ENCODE data around the gene DIAPH2. TPM values are rescaled to one million over a fixed set of nuclear protein-coding genes. Genes with fewer than 3 reads are reported as not detected.

DIAPH2 gene
- total and polyA plus RNA-seq, 2 of the 13 experiments (the other 11 are each of a cell fraction or from before 2014, with no cell fraction given) = 2.1 to 8.5 TPM

DNA sequence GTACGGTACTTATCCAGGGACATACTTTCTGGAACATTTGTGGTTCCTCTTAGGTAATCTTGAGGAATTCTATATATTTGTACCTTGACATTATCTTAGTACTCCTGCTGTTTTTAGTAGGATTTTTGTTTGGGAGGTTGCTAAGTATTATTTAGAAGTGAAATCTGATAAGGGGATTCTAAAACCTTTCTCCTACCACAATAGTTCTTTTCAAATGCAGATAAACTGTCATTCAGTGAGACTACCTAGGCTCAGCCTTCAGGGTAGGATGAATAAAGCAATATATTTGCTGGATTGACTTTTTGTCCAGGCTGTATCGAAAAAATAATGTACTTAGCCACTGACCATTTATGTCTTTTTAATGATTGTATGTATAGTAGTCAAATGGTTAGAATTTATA, 25.4 kb downstream of the DIAPH2 start:
- no peaks in the 10 kb centered on the region for H4K20me1 ChIP-seq (ENCODE audit: insufficient read depth, low read length)
- no peak overlapping the region for H2AFZ ChIP-seq (ENCODE audit: low read length)
- TF ChIP-seq AKAP8 (CRISPR knock-in tag; IDR thresholded peaks at IDR 0.05) (no peak), ZNF710 (CRISPR knock-in tag; IDR thresholded peaks at IDR 0.05; ENCODE audit: borderline replicate concordance) (no peak), YY1 (IDR thresholded peaks at IDR 0.05; ENCODE audit: insufficient read depth, insufficient replicate concordance, low read depth, low read length) (no peak), ZFP90 (CRISPR knock-in tag; IDR thresholded peaks at IDR 0.05; ENCODE audit: borderline replicate concordance) (no peak), TAF1 (CRISPR knock-in tag; IDR thresholded peaks at IDR 0.05) (no peak), SKIL (CRISPR knock-in tag; IDR thresholded peaks at IDR 0.05; ENCODE audit: borderline replicate concordance) (no peak), RBM22 (optimal IDR thresholded peaks at IDR 0.05; ENCODE audit: low read length) (no peak), CCAR2 (optimal IDR thresholded peaks at IDR 0.05; ENCODE audit: low read depth, low read length) (no peak), ZFP62 (CRISPR knock-in tag; IDR thresholded peaks at IDR 0.05) (no peak), FOXM1 (CRISPR knock-in tag; IDR thresholded peaks at IDR 0.05) (no peak), ZSCAN20 (CRISPR knock-in tag; IDR thresholded peaks at IDR 0.05; ENCODE audit: borderline replicate concordance) (no peak), ZNF660 (CRISPR knock-in tag; IDR thresholded peaks at IDR 0.05; ENCODE audit: borderline replicate concordance, low read depth) (no peak), ZBTB20 (CRISPR knock-in tag; IDR thresholded peaks at IDR 0.05; ENCODE audit: borderline replicate concordance, low read depth) (no peak), ZNF441 (CRISPR knock-in tag; IDR thresholded peaks at IDR 0.05; ENCODE audit: borderline replicate concordance) (no peak), ZFAT (CRISPR knock-in tag; conservative IDR thresholded peaks at IDR 0.05) (no peak), TEAD3 (CRISPR knock-in tag; optimal IDR thresholded peaks at IDR 0.05; ENCODE audit: borderline replicate concordance) (no peak), SRSF9 (IDR thresholded peaks at IDR 0.05; ENCODE audit: borderline replicate concordance, insufficient read depth, low read depth, low read length, poor library complexity, severe bottlenecking) (no peak)
- TF ChIP-seq, protein P1, sequence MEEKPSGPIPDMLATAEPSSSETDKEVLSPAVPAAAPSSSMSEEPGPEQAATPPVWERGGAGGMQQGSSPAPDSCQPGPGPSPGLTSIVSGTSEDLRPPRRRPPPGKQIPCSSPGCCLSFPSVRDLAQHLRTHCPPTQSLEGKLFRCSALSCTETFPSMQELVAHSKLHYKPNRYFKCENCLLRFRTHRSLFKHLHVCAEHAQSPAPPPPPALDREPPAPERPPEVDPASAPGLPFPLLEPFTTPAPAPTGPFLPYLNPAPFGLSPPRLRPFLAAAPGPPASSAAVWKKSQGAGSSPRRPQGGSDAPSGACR (CRISPR knock-in tag; IDR thresholded peaks at IDR 0.05) = no peak
- TF ChIP-seq, protein P2, sequence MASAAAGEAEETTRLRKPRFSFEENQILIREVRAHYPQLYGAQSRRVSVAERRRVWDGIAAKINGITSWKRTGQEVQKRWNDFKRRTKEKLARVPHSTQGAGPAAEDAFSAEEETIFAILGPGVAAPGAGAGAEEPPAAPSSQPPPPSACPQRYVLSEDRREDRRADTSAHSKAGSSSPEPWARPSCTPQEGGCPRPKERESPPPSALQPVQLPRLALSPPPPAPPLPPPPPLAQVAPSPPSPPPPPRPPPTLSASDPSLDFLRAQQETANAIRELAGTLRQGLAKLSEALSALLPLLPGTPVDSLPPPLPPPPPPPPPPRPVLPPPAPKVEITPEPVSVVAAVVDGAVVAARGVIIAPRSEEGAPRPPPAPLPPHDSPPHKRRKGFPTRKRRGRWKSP (CRISPR knock-in tag; IDR thresholded peaks at IDR 0.05) = no peak
- no peak for FAIRE-seq
- intact Hi-C loops (cut with micrococcal nuclease; ENCODE audit: unreplicated experiment) = no loop called here
- no peaks in the 10 kb centered on the region for H3K9me3 ChIP-seq (ENCODE audit: low read length)
- H3K36me3 ChIP-seq (replicated peaks in 1 of 2; ENCODE audit: control insufficient read depth in 1 of 2, insufficient read depth in 2 of 2, low read length in 2 of 2) = no peaks in the 10 kb centered on the region
- ChIA-PET CTCF (ENCODE audit: low intra/inter-chr PET ratio, low total read pairs) (no interaction called here), POLR2A (no interaction called here)
- 100% methylated on average over 2 of the region's 2 CpGs for WGBS (ENCODE audit: low lambda C conversion rate)
- in situ Hi-C loops (cut with HindIII; ENCODE audit: extremely low pct_ligation_motif_present, low pct_unique_long_range_greater_than_20kb) = no loop called here
- H3K27me3 ChIP-seq (ENCODE audit: control insufficient read depth in 1 of 2, insufficient read depth in 2 of 2, low read length in 2 of 2) = no peaks in the 10 kb centered on the region
- peaks cover 16% of the 10 kb centered on the region for H3K4me1 ChIP-seq (ENCODE audit: insufficient read depth, low read length)
- H3K4me3 ChIP-seq (replicated peaks in 1 of 3; ENCODE audit: insufficient read depth in 1 of 3, low read depth in 2 of 3, low read length in 3 of 3) = no peak overlapping the region
- ATAC-seq = no peak
- H3K9ac ChIP-seq (ENCODE audit: insufficient read depth, low read depth, low read length) = no peak overlapping the region
- no TSS peak for BruUV-seq (replicated peaks)
- no peaks in the 10 kb centered on the region for H3K79me2 ChIP-seq (ENCODE audit: insufficient read depth, low read length)
- H3K27ac ChIP-seq (ENCODE audit: extremely low read length, insufficient read depth, low read length) = no peak overlapping the region
- no peak for DNase-seq (ENCODE audit: low spot score)
- H3K4me2 ChIP-seq (ENCODE audit: low read depth, low read length) = no peak overlapping the region

All from HepG2 (cell line).